ENCODE measurements around the gene ARHGAP31.

The ARHGAP31 gene

DNA sequence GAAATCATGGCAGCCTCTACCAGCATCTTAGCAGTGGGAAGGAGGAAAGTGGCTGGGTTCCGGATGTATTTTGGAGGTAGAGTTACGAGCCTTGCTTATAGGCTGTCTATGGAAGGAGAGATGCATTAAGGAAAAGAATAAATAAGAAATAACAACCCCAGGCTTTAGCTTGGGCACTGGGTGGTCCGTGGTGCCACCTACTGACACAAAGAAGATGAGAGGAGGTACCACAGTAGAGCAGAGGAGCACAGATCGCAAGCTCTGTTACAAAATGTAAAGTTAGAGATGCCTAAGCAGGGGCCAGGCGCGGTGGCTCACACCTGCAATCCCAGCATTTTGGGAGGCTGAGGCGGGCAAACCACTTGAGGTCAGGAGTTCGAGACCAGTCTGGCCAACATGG lies 94.4 kb downstream of the ARHGAP31 start:
- no peak for DNase-seq (ENCODE audit: low read depth)

DNA sequence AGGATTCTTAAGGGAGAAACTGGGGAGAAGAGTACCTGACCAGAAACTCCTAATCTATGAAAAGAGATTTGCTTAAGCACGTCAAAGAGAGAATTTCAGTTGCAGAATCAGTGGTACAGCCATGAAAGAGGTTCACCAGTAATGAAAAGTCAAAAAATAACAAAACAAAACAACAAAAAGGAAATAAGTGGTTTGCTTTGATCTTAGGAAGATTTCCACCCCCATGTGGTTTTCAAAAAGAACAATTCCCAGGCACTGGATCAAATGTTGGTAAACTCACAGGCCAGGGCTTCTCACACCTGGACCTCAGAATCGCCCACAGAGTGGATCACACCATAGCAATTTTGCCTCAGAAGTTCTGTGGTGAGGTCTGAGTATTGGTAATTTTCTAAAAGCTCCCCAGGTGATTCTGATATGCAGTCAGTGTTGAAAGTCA lies 101.8 kb downstream of the ARHGAP31 start:
- no peak for DNase-seq (ENCODE audit: low read depth)

DNA sequence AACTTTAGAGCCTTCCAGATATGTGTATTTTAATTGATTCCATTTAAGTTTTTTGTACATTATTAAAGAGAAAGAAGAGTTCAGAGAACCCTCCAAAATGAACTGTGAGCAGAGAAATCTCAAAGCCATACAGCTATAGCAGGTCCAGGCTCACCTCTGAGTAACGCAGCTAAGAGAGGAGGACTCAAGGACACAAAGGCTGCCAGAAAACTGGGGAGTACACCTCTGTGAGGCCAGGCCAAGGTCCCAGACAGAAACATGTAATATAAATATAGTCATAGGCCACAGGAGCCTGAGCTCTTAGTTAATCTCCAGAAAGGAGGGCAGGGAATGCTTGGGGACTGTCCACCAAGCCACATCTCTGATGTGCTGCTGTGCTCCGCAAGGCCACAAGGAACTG lies 102.7 kb downstream of the ARHGAP31 start:
- no peak for DNase-seq (ENCODE audit: low read depth)

DNA sequence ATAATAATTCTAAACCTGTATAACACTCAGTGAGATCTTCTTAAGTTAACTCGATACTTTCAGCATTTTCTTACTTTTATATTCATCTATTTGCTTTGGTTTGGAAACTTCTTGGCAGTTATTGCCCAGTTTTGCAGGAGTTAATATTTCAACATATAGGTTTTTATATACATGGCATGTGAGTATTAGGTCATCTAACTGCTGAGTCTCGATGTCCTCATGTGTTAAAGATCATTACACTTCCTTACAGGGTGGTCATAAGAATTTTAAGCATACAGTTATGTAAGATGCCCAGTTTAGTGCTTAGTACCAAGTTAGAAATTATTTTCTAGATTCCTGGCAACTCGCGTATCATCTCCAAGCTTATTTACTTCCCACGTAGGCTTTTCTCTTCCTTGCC lies 106.3 kb downstream of the ARHGAP31 start:
- DNase-seq (ENCODE audit: low read depth): no peak

DNA sequence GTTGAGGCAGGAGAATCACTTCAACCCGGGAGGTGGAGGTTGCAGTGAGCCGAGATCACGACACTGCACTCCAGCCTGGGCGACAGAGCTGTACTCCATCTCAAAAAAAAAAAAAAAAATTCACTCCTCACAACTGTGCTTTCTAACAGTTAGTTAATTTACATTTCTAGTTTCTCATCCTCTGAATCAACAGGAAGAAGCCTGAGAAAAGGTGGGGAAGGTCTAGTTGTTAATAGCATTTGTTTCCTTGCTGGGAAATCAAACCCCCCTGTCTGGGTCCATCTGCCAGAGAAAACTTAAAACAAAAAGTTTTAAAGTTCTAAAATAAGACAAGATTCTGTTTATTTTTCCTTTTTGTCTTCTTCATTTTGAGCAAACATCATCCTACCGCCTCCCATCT lies 106.9 kb downstream of the ARHGAP31 start:
- DNase-seq (ENCODE audit: low read depth): no peak

DNA sequence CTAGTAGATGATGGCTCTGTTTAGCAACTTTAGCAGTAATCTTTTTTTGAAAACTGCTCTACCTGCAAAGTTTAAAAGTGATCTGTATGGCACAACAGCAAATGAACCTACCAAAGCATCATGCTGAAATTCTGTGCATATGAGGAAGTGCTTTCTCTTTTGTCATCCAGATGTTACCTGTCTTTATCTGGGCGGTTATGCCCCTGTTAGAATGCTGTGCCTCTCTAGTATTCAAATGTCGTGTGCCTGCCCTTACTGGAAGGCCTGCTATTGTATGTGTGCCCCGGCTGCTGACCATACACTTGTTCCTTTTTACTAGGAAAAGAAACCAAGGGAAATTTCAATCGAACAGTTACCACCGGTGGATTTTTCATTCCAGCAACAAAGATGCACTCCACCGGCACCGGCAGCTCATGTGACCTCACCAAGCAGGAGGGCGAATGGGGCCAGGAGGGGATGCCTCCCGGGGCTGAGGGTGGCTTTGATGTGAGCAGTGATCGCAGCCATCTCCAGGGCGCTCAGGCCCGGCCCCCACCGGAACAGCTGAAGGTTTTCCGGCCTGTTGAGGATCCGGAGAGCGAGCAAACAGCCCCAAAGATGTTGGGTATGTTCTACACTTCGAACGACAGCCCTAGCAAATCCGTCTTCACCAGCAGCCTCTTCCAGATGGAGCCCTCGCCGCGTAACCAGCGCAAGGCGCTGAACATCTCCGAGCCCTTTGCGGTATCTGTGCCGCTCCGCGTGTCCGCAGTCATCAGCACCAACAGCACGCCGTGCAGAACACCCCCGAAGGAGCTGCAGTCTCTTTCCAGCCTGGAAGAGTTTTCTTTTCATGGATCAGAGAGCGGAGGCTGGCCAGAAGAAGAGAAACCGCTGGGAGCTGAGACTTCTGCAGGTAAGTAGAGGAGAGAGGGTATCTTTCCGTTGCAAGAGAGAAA lies 107.6 kb downstream of the ARHGAP31 start:
- DNase-seq (ENCODE audit: low read depth): no peak

GRCh38 chr3:119402791-119403190 lies 108.6 kb downstream of the ARHGAP31 start:
- no peak for DNase-seq (ENCODE audit: low read depth)

- peak; percentile 11 for DNase-seq (ENCODE audit: low read depth)
These were observed 109.0 kb downstream of the ARHGAP31 start for GRCh38 chr3:119403201-119403600.

GRCh38 chr3:119405315-119405714 lies 111.1 kb downstream of the ARHGAP31 start:
- peak; percentile 32 for DNase-seq (ENCODE audit: low read depth)

GRCh38 chr3:119408243-119408950 lies 114.2 kb downstream of the ARHGAP31 start:
- no peak for DNase-seq (ENCODE audit: low read depth)

- DNase-seq (ENCODE audit: low read depth): peak; percentile 37
These were observed 115.7 kb downstream of the ARHGAP31 start for GRCh38 chr3:119409844-119410243.

GRCh38 chr3:119413603-119414280 lies 119.6 kb downstream of the ARHGAP31 start:
- DNase-seq (ENCODE audit: low read depth): no peak

- DNase-seq (ENCODE audit: low read depth): no peak
These were observed 122.7 kb downstream of the ARHGAP31 start for GRCh38 chr3:119416873-119417272.

DNA sequence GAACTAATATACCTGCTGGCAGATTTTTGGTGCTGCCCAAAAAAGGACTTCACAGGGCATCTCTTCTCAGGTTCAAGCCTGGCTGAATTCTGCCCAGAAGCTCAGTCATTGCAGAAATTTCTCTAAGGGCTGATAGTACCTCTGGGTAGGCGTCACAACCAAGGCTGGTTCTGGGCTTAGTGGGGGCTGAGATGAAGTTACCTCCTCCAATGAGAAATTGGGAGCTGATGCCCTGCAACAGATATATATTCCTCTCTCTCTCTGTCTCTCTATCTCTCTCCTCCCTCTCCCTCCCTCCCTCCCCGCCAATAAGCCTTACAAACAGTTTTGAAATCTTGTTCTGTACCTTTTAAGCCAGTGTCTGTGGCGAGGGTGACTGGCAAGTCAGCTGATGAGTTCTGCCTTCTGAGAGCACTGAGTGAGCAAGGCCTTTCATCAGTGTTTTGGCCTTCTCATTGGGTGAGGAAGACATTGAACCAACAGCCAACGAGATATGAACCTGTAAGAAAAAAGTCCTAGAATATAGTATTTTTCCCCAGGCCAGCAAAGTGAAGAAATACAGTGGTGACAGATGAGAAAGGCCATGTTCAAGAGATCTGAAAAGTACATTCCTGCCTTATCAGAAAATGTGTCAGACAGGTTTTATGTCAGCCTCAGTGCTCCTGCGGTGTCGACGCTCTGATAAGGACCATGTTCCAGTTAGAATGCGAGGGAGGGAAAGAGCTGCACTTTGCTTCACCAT lies 123.8 kb downstream of the ARHGAP31 start:
- DNase-seq (ENCODE audit: low read depth): no peak

GRCh38 chr3:119418641-119419040 lies 124.5 kb downstream of the ARHGAP31 start:
- DNase-seq (ENCODE audit: low read depth): peak; percentile 24

DNA sequence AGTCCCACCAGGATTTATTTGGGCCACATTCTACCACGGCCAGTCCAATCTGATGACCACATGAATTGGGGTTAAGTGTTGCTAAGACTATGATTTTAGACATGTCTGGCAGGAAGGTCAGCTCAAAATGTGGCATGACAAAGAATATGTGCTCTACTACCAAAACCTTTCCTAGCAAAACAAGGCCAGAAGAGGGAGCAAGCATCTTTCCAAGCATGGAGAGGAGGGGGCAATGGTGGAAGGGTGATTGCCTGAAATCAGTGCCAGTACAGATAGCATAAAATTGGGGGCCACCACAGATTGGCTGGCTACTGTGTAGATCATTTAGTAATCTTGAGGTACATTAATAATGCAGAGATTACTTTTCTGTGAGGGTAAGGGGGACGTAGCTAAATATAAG lies 126.0 kb downstream of the ARHGAP31 start:
- no peak for DNase-seq (ENCODE audit: low read depth)

DNA sequence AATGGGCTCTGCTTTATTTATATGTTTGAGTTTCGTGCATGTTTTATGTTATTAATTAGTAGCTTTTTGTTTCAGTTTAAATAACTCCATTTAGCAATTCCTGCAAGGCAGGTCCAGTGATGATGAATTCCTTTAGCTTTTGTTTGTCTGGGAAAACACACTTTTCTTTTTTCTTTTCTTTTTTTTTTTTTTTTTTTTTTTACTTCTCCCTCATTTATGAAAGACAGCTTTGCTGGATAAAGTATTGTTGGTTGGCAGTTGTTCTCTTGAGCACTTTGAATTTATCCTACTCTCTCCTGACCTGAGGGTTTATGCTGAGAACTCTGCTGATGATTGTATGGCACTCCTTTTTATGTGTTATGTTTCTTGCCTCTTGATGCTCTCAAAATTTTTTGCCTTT lies 133.5 kb downstream of the ARHGAP31 start:
- no peak for DNase-seq (ENCODE audit: low read depth)

- DNase-seq (ENCODE audit: low read depth): no peak
These were observed 134.4 kb downstream of the ARHGAP31 start for GRCh38 chr3:119428538-119428937.

GRCh38 chr3:119433613-119434325 lies 139.6 kb downstream of the ARHGAP31 start:
- DNase-seq (ENCODE audit: low read depth): no peak

DNA sequence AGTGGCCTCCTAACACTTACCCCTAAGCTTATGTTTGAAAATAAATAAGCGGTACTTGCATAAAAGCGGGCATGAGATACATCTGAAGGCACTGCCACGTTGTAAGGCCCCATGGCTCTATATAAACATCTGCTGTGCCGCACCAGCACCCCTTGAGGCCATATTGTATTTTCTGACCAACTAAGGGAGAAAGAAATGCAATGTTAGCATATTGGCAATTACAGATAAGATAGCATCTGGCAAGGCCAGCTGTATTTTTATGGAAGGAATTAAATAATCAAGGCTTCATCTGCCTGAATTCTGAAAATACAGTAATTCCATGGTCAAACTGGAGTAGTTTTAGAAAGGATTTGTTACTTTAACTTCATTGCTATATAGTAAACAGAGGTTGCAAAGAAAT lies 140.5 kb downstream of the ARHGAP31 start:
- no peak for DNase-seq (ENCODE audit: low read depth)

DNA sequence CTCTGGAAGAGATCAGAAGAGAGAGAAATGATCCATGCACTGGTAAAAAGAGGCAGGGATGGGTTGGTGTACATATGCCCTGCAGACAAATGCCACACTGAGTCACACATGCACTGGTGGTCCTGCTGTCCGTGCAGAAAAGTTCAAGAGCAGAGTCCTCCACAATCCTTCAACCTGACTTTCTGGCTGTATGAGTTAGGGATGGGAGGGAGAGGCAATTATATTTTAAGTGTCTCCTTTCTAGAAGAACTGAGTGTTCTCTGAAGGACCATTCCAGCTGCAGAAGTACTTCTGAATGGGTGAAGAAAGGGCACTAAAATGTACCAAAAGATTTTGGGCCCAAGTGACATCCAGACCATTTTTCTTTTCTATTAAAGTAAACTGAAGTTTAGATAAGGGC lies 142.8 kb downstream of the ARHGAP31 start:
- no peak for DNase-seq (ENCODE audit: low read depth)

All from EH (cell line).